Uterus (tissue), 2 donors: ENCODE measurements around the gene GLB1L3.

Source experiments
- CTCF ChIP-seq, 4 experiments: fragments of 200-600 bp in 2 of 4; fragments of 450-650 bp in 2 of 4; sonication (generic) in 2 of 4; IDR thresholded peaks; one replicate each; pipeline ENCODE4 v1.5.1; 2016 to 2019; ENCODE audit warnings: antibody characterized with exemption in 4 of 4, mild to moderate bottlenecking in 2 of 4, moderate library complexity in 1 of 4
- POLR2A ChIP-seq, 2 donors: fragments of 450-650 bp; IDR thresholded peaks; one replicate each; pipeline ENCODE4 v1.6.1; 2016; ENCODE audit warnings: antibody characterized with exemption in 2 of 2, mild to moderate bottlenecking in 1 of 2, moderate library complexity in 1 of 2

GRCh38 chr11:134245434-134245833 lies 30.7 kb upstream of the GLB1L3 start:
- TF ChIP-seq CTCF (IDR thresholded peaks at IDR 0.05) = no peak
- TF ChIP-seq POLR2A (IDR thresholded peaks at IDR 0.05) = no peak
